HUES6 (cell line): ENCODE results near the gene HEXB.
A peak's percentile ranks its signal among the peaks of the same experiment; 100 is the strongest.
"Not testable (repeated sequence)": the region's sequence is repeated elsewhere in the genome, so short reads cannot be mapped to it uniquely, and the experiment has no call there.

Source experiments
- H3K27ac ChIP-seq: 2 replicates; pipeline ENCODE4 v1.7.0; 2013; ENCODE audit warnings: low read depth, mild to moderate bottlenecking, low read length, inconsistent platforms
- H3K27me3 ChIP-seq: 2 replicates; pipeline ENCODE4 v1.6.1; 2013; ENCODE audit warnings: low read length; ENCODE audit not compliant: control insufficient read depth, insufficient read depth
- H3K36me3 ChIP-seq: 2 replicates; pipeline ENCODE4 v1.6.1; 2013; ENCODE audit warnings: low read length; ENCODE audit not compliant: control insufficient read depth, insufficient read depth
- H3K4me1 ChIP-seq: 2 replicates; pipeline ENCODE4 v1.6.1; 2013; ENCODE audit warnings: low read length; ENCODE audit not compliant: control insufficient read depth, insufficient read depth
- H3K4me3 ChIP-seq: 2 replicates; pipeline ENCODE4 v1.5.1; 2013; ENCODE audit warnings: low read depth, low read length
- H3K9ac ChIP-seq: one replicate; pipeline ENCODE4 v1.6.1; 2013; ENCODE audit warnings: mild to moderate bottlenecking, low read length
- H3K9me3 ChIP-seq: 2 replicates; pipeline ENCODE4 v1.6.1; 2013; ENCODE audit warnings: low read depth, low read length; ENCODE audit not compliant: control insufficient read depth, insufficient read depth

The HEXB gene

GRCh38 chr5:74676466-74676865, 8.6 kb upstream of the HEXB start:
- H3K9me3 ChIP-seq = not testable (repeated sequence)

GRCh38 chr5:74678123-74678522, 6.9 kb upstream of the HEXB start:
- H3K27ac ChIP-seq, H3K27me3 ChIP-seq, H3K9me3 ChIP-seq, H3K4me3 ChIP-seq, H3K4me1 ChIP-seq, H3K36me3 ChIP-seq, H3K9ac ChIP-seq: not testable (repeated sequence)

More at GRCh38 chr5:74676466-74676865, 8.6 kb upstream of the HEXB start:
- not testable (repeated sequence) for H3K27me3 ChIP-seq, H3K4me1 ChIP-seq, H3K4me3 ChIP-seq, H3K36me3 ChIP-seq, H3K9ac ChIP-seq, H3K27ac ChIP-seq

- H3K4me1 ChIP-seq, H3K9me3 ChIP-seq, H3K27me3 ChIP-seq, H3K9ac ChIP-seq, H3K4me3 ChIP-seq, H3K36me3 ChIP-seq, H3K27ac ChIP-seq: not testable (repeated sequence)
These were observed 5.7 kb upstream of the HEXB start for GRCh38 chr5:74679300-74679699.

- 0 out of 2 replicates have a peak, but pooled peaks cover 6% of the 10 kb centered on the region for H3K4me1 ChIP-seq
- H3K36me3 ChIP-seq = no peaks in the 10 kb centered on the region
- no peak overlapping the region for H3K9ac ChIP-seq
- H3K4me3 ChIP-seq = no peak overlapping the region
- H3K9me3 ChIP-seq = no peaks in the 10 kb centered on the region
- no peak overlapping the region for H3K27ac ChIP-seq
- no peaks in the 10 kb centered on the region for H3K27me3 ChIP-seq
These were observed 5.1 kb upstream of the HEXB start for GRCh38 chr5:74679966-74680365.

GRCh38 chr5:74685979-74686631, 1.1 kb downstream of the HEXB start:
- Histone ChIP-seq H3K9ac (peak overlapping the region; percentile 88), H3K27me3 (no peaks in the 10 kb centered on the region), H3K4me1 (peaks cover 15% of the 10 kb centered on the region; the same call in 1 of the 2 replicates), H3K27ac (no peak overlapping the region), H3K9me3 (no peaks in the 10 kb centered on the region), H3K4me3 (peak overlapping the region; percentile 95), H3K36me3 (peaks cover 14% of the 10 kb centered on the region)

- peaks cover 15% of the 10 kb centered on the region; the same call in 1 of the 2 replicates for H3K4me1 ChIP-seq
- H3K36me3 ChIP-seq = peaks cover 18% of the 10 kb centered on the region
- H3K9ac ChIP-seq = no peak overlapping the region
- H3K4me3 ChIP-seq = peak overlapping the region; percentile 95; the same call in 1 of the 2 replicates
- no peak overlapping the region for H3K27ac ChIP-seq
- H3K27me3 ChIP-seq = no peaks in the 10 kb centered on the region
- H3K9me3 ChIP-seq = no peaks in the 10 kb centered on the region
These were observed 2.1 kb downstream of the HEXB start for GRCh38 chr5:74686962-74687751.

- H3K27me3 ChIP-seq = no peaks in the 10 kb centered on the region
- H3K9ac ChIP-seq = no peak overlapping the region
- H3K4me3 ChIP-seq = no peak overlapping the region
- no peaks in the 10 kb centered on the region for H3K4me1 ChIP-seq
- H3K36me3 ChIP-seq = peaks cover 42% of the 10 kb centered on the region
- no peaks in the 10 kb centered on the region for H3K9me3 ChIP-seq
- 0 out of 2 replicates have a peak overlapping the region, but pooled peaks have one; percentile 18 for H3K27ac ChIP-seq
These were observed 8.2 kb downstream of the HEXB start for GRCh38 chr5:74693191-74693590.

- no peaks in the 10 kb centered on the region for H3K4me1 ChIP-seq
- no peaks in the 10 kb centered on the region for H3K9me3 ChIP-seq
- H3K9ac ChIP-seq = no peak overlapping the region
- H3K4me3 ChIP-seq = no peak overlapping the region
- no peaks in the 10 kb centered on the region for H3K27me3 ChIP-seq
- no peak overlapping the region for H3K27ac ChIP-seq
- peaks cover 44% of the 10 kb centered on the region for H3K36me3 ChIP-seq
These were observed 32.6 kb downstream of the HEXB start for GRCh38 chr5:74717596-74717995.

- Histone ChIP-seq H3K4me1 (no peaks in the 10 kb centered on the region), H3K9me3 (no peaks in the 10 kb centered on the region), H3K4me3 (no peak overlapping the region), H3K27ac (no peak overlapping the region), H3K27me3 (no peaks in the 10 kb centered on the region), H3K9ac (no peak overlapping the region), H3K36me3 (peaks cover 70% of the 10 kb centered on the region)
These were observed 37.2 kb downstream of the HEXB start for GRCh38 chr5:74722271-74722670.

GRCh38 chr5:74725331-74725730, 40.3 kb downstream of the HEXB start:
- H3K4me1 ChIP-seq = no peaks in the 10 kb centered on the region
- H3K9ac ChIP-seq = no peak overlapping the region
- H3K27me3 ChIP-seq = no peaks in the 10 kb centered on the region
- H3K27ac ChIP-seq = no peak overlapping the region
- no peak overlapping the region for H3K4me3 ChIP-seq
- no peaks in the 10 kb centered on the region for H3K9me3 ChIP-seq
- peaks cover 72% of the 10 kb centered on the region for H3K36me3 ChIP-seq

- peaks cover 81% of the 10 kb centered on the region for H3K36me3 ChIP-seq
- no peak overlapping the region for H3K9ac ChIP-seq
- no peaks in the 10 kb centered on the region for H3K4me1 ChIP-seq
- no peak overlapping the region for H3K4me3 ChIP-seq
- H3K27ac ChIP-seq = no peak overlapping the region
- H3K9me3 ChIP-seq = no peaks in the 10 kb centered on the region
- no peaks in the 10 kb centered on the region for H3K27me3 ChIP-seq
These were observed 51.7 kb downstream of the HEXB start for GRCh38 chr5:74736759-74737158.
